ENCODE measurements around the gene TLE1. TPM values are rescaled to one million over a fixed set of nuclear protein-coding genes. Genes with fewer than 3 reads are reported as not detected.
"Not testable (repeated sequence)": the region's sequence is repeated elsewhere in the genome, so short reads cannot be mapped to it uniquely, and the experiment has no call there.

TLE1 gene
- total RNA-seq, 1 experiment from 2014 or later, result 46.2 TPM

DNA sequence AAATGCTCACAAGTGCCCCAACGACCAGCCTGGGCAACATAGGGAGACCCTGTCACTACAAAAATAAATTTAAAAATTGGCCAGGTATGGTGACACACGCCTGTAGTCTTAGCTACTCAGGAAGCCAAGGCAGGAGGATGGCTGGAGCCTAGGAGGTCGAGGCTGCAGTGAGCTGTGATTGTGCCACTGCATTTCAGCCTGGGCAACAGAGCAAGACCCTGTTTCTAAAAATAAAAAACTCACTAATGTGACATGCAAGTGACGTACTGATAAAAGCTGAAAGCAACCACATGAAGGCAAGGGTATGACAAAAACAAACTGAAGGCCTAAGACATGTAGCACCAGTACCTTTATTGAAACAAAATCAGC, 81.1 kb downstream of the TLE1 start:
- Mint-ChIP-seq H3K27ac (ENCODE audit: unreplicated experiment) (no peak overlapping the region), H3K4me1 (ENCODE audit: low read depth, unreplicated experiment) (no peaks in the 10 kb centered on the region), H3K9me3 (ENCODE audit: low read depth, unreplicated experiment) (no peaks in the 10 kb centered on the region), H3K4me3 (ENCODE audit: low read depth, unreplicated experiment) (no peak overlapping the region), H3K27me3 (ENCODE audit: unreplicated experiment) (no peaks in the 10 kb centered on the region), H3K36me3 (ENCODE audit: insufficient read depth, unreplicated experiment) (peaks cover 23% of the 10 kb centered on the region)
- no TSS peak for BruUV-seq (replicated peaks)
- TF ChIP-seq, protein P1, sequence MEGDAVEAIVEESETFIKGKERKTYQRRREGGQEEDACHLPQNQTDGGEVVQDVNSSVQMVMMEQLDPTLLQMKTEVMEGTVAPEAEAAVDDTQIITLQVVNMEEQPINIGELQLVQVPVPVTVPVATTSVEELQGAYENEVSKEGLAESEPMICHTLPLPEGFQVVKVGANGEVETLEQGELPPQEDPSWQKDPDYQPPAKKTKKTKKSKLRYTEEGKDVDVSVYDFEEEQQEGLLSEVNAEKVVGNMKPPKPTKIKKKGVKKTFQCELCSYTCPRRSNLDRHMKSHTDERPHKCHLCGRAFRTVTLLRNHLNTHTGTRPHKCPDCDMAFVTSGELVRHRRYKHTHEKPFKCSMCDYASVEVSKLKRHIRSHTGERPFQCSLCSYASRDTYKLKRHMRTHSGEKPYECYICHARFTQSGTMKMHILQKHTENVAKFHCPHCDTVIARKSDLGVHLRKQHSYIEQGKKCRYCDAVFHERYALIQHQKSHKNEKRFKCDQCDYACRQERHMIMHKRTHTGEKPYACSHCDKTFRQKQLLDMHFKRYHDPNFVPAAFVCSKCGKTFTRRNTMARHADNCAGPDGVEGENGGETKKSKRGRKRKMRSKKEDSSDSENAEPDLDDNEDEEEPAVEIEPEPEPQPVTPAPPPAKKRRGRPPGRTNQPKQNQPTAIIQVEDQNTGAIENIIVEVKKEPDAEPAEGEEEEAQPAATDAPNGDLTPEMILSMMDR (IDR thresholded peaks at IDR 0.05; ENCODE audit: unreplicated experiment), result no peak
- CTCF ChIA-PET, result no interaction called here
- intact Hi-C loops (cut with micrococcal nuclease; ENCODE audit: unreplicated experiment), result no loop called here
- DNase-seq, result no peak

DNA sequence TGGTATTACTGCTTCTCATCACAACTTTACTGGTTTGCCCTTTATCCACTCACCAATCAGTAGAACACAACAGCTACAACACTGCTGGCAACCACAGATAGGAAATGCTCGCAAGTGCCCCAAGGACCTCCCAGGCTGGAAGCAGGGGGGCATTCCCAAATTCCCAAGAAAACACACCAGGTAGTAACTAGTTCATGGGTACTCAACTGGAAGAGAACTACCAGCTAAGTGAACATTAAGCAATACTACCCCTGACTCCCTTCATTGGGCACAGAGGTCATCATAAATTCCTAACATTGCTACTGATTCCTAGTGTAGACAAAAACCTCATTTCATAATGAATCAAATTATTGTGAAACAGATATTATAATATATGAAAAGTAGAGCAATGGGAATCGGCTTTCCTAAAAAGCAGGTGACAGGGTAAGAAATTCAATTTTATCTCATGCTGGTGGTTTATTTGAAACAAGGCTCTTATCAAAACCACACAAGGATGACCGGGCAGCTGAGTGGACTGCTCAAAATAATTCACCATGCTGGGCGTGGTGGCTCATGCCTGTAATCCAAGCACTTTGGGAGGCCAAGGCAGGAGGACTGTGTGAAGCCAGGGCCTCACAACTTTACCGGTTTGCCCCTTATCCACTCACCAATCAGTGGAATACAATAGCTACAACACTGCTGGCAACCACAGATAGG, 81.6 kb downstream of the TLE1 start:
- H3K4me3 Mint-ChIP-seq (ENCODE audit: low read depth, unreplicated experiment), result no peak overlapping the region
- no peak for DNase-seq
- intact Hi-C loops (cut with micrococcal nuclease; ENCODE audit: unreplicated experiment), result no loop called here
- H3K9me3 Mint-ChIP-seq (ENCODE audit: low read depth, unreplicated experiment), result no peaks in the 10 kb centered on the region
- peaks cover 3% of the 10 kb centered on the region for H3K4me1 Mint-ChIP-seq (ENCODE audit: low read depth, unreplicated experiment)
- H3K27me3 Mint-ChIP-seq (ENCODE audit: unreplicated experiment), result no peaks in the 10 kb centered on the region
- CTCF ChIA-PET, result no interaction called here
- TF ChIP-seq, protein P1 (IDR thresholded peaks at IDR 0.05; ENCODE audit: unreplicated experiment), result no peak
- no TSS peak for BruUV-seq (replicated peaks)
- peaks cover 20% of the 10 kb centered on the region for H3K36me3 Mint-ChIP-seq (ENCODE audit: insufficient read depth, unreplicated experiment)
- no peak overlapping the region for H3K27ac Mint-ChIP-seq (ENCODE audit: unreplicated experiment)

DNA sequence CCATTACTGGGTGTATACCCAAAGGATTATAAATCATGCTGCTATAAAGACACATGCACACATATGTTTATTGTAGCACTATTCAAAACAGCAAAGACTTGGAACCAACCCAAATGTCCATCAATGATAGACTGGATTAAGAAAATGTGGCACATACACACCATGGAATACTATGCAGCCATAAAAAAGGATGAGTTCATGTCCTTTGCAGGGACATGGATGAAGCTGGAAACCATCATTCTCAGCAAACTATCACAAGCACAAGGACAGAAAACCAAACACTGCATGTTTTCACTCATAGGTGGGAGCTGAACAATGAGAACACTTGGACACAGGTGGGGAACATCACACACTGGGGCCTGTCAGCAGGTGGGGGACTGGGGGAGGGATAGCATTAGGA, 83.1 kb downstream of the TLE1 start:
- H3K27ac Mint-ChIP-seq (ENCODE audit: unreplicated experiment); DNase-seq; BruUV-seq (replicated peaks); H3K27me3 Mint-ChIP-seq (ENCODE audit: unreplicated experiment); CTCF ChIA-PET; H3K9me3 Mint-ChIP-seq (ENCODE audit: low read depth, unreplicated experiment); intact Hi-C loops (cut with micrococcal nuclease; ENCODE audit: unreplicated experiment); H3K4me3 Mint-ChIP-seq (ENCODE audit: low read depth, unreplicated experiment): not testable (repeated sequence)
- H3K36me3 Mint-ChIP-seq (ENCODE audit: insufficient read depth, unreplicated experiment), result peaks cover 23% of the 10 kb centered on the region
- H3K4me1 Mint-ChIP-seq (ENCODE audit: low read depth, unreplicated experiment), result peaks cover 16% of the 10 kb centered on the region

DNA sequence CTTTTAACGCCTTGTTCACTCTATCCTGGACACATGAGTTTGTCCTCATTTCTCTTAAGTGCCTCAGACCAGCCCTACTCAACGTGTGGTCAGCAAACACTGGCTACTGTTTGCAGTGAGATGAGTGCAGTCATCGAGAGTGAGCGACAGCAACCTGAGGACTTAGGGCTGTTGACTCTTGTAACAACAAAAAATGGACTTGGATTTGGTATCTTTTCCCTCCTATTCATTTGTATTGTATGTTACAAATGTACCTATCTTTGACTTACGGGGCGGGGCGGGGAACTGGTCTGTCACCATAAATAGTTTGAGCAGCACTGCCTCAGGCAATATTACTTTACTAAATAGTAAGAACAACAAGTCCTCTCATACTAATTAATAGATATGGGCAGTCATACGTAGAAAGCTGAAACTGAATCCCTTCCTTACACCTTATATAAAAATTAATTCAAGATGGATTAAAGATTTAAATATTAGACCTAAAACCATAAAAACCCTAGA, 84.1 kb downstream of the TLE1 start:
- H3K4me1 Mint-ChIP-seq (ENCODE audit: low read depth, unreplicated experiment), result peaks cover 17% of the 10 kb centered on the region
- TF ChIP-seq, protein P1 (IDR thresholded peaks at IDR 0.05; ENCODE audit: unreplicated experiment), result no peak
- H3K4me3 Mint-ChIP-seq (ENCODE audit: low read depth, unreplicated experiment), result no peak overlapping the region
- H3K27me3 Mint-ChIP-seq (ENCODE audit: unreplicated experiment), result no peaks in the 10 kb centered on the region
- H3K27ac Mint-ChIP-seq (ENCODE audit: unreplicated experiment), result peak overlapping the region; percentile 44
- no peak for DNase-seq
- intact Hi-C loops (cut with micrococcal nuclease; ENCODE audit: unreplicated experiment), result no loop called here
- H3K36me3 Mint-ChIP-seq (ENCODE audit: insufficient read depth, unreplicated experiment), result peaks cover 16% of the 10 kb centered on the region
- H3K9me3 Mint-ChIP-seq (ENCODE audit: low read depth, unreplicated experiment), result no peaks in the 10 kb centered on the region
- CTCF ChIA-PET, result no interaction called here
- BruUV-seq (replicated peaks), result no TSS peak

Measured in Calu3 (cell line).